ENCODE results near the gene SMARCAL1. TPM values are rescaled to one million over a fixed set of nuclear protein-coding genes. Genes with fewer than 3 reads are reported as not detected.

SMARCAL1 gene
- 4.4 and 8.0 TPM in 2 replicates for total RNA-seq (2014; rRNA removed; shearing (Covaris generic))

DNA sequence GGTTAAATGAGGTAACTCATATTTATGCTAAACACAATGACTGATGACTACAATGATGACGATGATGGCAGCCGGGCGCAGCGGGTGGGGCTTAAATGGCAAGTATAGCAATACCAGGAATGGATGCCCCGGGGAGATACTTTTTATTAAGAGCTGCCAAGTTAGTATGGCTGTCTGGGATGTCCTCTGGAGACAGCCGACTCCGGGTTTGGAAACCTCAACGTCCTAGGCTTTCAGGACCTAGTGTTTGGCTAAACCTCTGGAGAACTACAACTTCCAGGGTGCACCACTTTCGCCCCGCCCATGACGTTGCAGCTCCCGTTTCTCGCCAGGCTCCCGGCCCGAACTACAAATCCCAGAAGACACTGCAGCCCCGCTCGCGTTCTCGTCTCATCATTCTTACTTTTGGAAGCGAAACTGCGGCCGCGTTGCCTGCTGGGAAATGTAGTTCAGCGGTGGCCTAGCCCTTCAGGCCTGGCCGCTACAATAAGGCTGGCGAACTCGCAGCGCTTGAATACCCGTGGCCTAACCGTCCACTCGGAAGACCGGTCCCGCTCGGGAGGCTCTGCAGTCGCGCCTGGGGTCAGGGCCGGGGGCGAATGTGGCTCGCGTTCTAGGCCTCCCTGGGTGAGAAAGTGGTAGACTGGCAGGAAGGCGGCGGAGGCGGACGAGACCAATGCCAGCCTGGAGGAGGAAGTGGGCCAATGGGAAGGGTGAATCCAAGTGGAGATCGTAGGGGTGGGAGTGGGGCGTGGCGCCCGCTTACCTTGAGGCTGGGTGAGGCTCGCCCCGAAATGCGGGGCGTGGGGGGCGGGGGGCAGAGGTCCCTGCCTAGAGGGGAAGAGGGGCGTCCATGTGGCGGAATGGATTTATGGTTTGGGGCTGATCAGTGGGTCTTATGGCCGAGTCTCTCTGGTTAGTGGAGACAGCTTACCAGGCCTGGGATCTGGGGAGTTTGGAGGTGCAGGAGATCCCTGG lies at the start of gene SMARCAL1:
Gene SMARCAL1, plus strand, starts transcription at position 463 of the 978 bp plus-strand sequence. CDS start 2,221 bp downstream, outside the sequence.

DNA sequence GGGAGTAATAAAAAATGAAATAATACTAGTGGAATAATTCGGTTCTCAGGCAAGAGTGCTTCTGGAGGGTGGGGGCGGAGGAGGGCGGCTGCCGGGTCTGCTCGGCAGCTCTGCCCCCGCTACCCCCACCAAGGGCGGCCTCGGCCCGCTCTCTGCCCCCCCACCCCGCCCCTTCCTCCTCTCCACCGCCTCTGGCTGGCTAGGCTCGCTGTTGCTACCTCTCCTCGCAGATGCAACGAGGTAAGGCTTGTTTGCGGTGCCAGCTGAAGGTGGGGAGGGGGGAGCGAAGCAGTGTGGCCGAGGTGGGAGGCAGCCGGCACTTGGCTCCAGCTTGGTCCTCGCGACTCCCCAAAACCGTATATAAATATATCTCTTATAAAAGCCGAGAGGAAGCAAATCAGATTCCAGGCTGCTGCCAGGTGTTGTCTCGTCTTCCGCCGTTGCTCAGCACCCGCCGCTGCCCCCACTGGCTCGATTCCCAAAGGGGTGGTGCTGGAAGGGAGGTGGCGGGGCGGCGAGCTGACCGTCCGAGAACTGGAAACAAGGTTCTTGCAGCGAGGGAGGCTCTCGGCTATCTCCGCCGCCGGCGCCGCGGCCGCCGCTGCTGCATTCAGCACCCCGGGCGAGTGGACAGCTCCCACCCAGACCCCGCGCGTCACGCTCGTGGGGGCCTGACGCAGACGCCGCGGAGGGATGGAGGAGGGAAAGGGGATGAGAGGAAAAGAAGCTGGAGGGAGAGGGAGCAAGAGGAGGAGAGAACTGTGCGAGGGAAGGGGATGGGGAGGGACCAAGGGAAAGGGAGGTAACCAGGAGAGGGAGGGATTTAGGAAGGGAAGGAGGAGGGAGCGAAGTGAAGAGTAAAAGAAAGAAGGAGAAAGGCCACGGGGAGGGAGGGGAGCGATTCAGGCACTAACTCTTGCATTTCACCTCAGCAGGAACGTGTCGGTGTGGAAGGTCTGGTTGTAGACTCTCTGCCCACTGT lies 40.3 kb upstream of the SMARCAL1 start, which contains the start of gene MARCHF4:
Gene MARCHF4, minus strand, starts transcription at position 763 of the 982 bp plus-strand sequence. CDS start 2,223 bp downstream, outside the sequence.

GRCh38 chr2:216498379-216499352 lies 86.4 kb downstream of the SMARCAL1 start, which contains the start of gene RPL37A:
Gene RPL37A (plus strand): TSS chr2:216498844. CDS start chr2:216498875, 31 bp downstream.

Other genes with a start within 250 kb of the SMARCAL1 start
- 1.4 and 1.5 TPM in 2 replicates for gene MARCHF4, start 40.0 kb upstream of the SMARCAL1 start, total RNA-seq (2014; rRNA removed; shearing (Covaris generic))
- gene RPL37A, start 86.4 kb downstream of the SMARCAL1 start, total RNA-seq (2014; rRNA removed; shearing (Covaris generic)): 3,022 and 3,597 TPM in 2 replicates
- 146 and 169 TPM in 2 replicates for gene IGFBP2, start 220.9 kb downstream of the SMARCAL1 start, total RNA-seq (2014; rRNA removed; shearing (Covaris generic))